Neuronal stem cell (in vitro differentiated cells): ENCODE data around the gene EML5.

ENCODE experiments used
- DNase-seq: peaks from one replicate; pipeline ENCODE4 v3.0.0-alpha.2; 2013; ENCODE audit warnings: low spot score
- H2AFZ ChIP-seq: one replicate; pipeline ENCODE4 v1.6.1; 2013; ENCODE audit warnings: mild to moderate bottlenecking, low read length, inconsistent platforms
- H2AK5ac ChIP-seq: 2 replicates; pipeline ENCODE4 v1.6.1; 2013; ENCODE audit warnings: low read depth, mild to moderate bottlenecking, inconsistent platforms, low read length, moderate library complexity, mixed read lengths
- H2BK120ac ChIP-seq: 2 replicates; pipeline ENCODE4 v1.6.1; 2013; ENCODE audit warnings: low read depth, mild to moderate bottlenecking, inconsistent platforms, low read length, moderate library complexity, mixed read lengths
- H2BK12ac ChIP-seq: one replicate; pipeline ENCODE4 v1.6.1; 2013; ENCODE audit warnings: low read length, inconsistent platforms
- H2BK15ac ChIP-seq: 2 replicates; pipeline ENCODE4 v1.6.1; 2013; ENCODE audit warnings: mild to moderate bottlenecking, low read length, inconsistent platforms, mixed read lengths
- H2BK5ac ChIP-seq: one replicate; pipeline ENCODE4 v1.6.1; 2013; ENCODE audit warnings: inconsistent platforms, mild to moderate bottlenecking, low read length, moderate library complexity
- H3K14ac ChIP-seq: one replicate; pipeline ENCODE4 v1.6.1; 2013; ENCODE audit warnings: low read length, inconsistent platforms
- H3K18ac ChIP-seq: 2 replicates; pipeline ENCODE4 v1.6.1; 2013; ENCODE audit warnings: low read length, inconsistent platforms
- H3K23ac ChIP-seq: 2 replicates; pipeline ENCODE4 v1.6.1; 2013; ENCODE audit warnings: low read depth, mild to moderate bottlenecking, mixed read lengths, low read length, inconsistent platforms; ENCODE audit not compliant: poor library complexity
- H3K27ac ChIP-seq: replicated peaks from 3 replicates; pipeline ENCODE4 v1.5.1; 2013; ENCODE audit warnings: low read length, inconsistent platforms
- H3K27me3 ChIP-seq, 3 experiments: 2 replicates each; pipeline ENCODE4 v1.6.1; 2013; ENCODE audit warnings: low read length in 3 of 3, mild to moderate bottlenecking in 2 of 3, inconsistent platforms in 1 of 3, low read depth in 1 of 3, mixed read lengths in 1 of 3, moderate library complexity in 1 of 3; ENCODE audit not compliant: control insufficient read depth in 3 of 3, insufficient read depth in 3 of 3
- H3K36me3 ChIP-seq, 2 donors: replicated peaks in 1 of 2; 2 replicates each; pipeline ENCODE4 v1.6.1; 2013; ENCODE audit warnings: low read length in 2 of 2; ENCODE audit not compliant: control insufficient read depth in 2 of 2, insufficient read depth in 2 of 2
- H3K4ac ChIP-seq: 2 replicates; pipeline ENCODE4 v1.6.1; 2013; ENCODE audit warnings: inconsistent platforms, mild to moderate bottlenecking, low read length, moderate library complexity
- H3K4me1 ChIP-seq, 2 donors: 1 replicate in 1 of 2; 2 replicates in 1 of 2; pipeline ENCODE4 v1.6.1; 2013; ENCODE audit warnings: low read length in 2 of 2, low read depth in 1 of 2; ENCODE audit not compliant: control insufficient read depth in 2 of 2, insufficient read depth in 1 of 2
- H3K4me2 ChIP-seq: one replicate; pipeline ENCODE4 v1.6.1; 2013; ENCODE audit warnings: mild to moderate bottlenecking, low read length, inconsistent platforms; ENCODE audit not compliant: insufficient read depth, poor library complexity, severe bottlenecking
- H3K4me3 ChIP-seq, 2 donors: 2 replicates each; pipeline ENCODE4 v1.5.1; 2013; ENCODE audit warnings: low read length in 2 of 2, mild to moderate bottlenecking in 2 of 2, inconsistent platforms in 1 of 2, moderate library complexity in 1 of 2
- H3K79me1 ChIP-seq: one replicate; pipeline ENCODE4 v1.6.1; 2013; ENCODE audit warnings: low read depth, mild to moderate bottlenecking, inconsistent platforms, low read length, moderate library complexity
- H3K9ac ChIP-seq: one replicate; pipeline ENCODE4 v1.6.1; 2013; ENCODE audit warnings: mild to moderate bottlenecking, low read depth, low read length, inconsistent platforms; ENCODE audit not compliant: poor library complexity
- H3K9me3 ChIP-seq, 2 donors: replicated peaks in 1 of 2; 2 replicates each; pipeline versions ENCODE3 to v1.6.1; 2013; ENCODE audit warnings: low read length in 2 of 2, mild to moderate bottlenecking in 2 of 2, inconsistent platforms in 1 of 2, low read depth in 1 of 2, mixed read lengths in 1 of 2, moderate library complexity in 1 of 2; ENCODE audit not compliant: control insufficient read depth in 2 of 2, insufficient read depth in 1 of 2
- H4K8ac ChIP-seq: one replicate; pipeline ENCODE4 v1.6.1; 2013; ENCODE audit warnings: low read depth, mild to moderate bottlenecking, inconsistent platforms, low read length, moderate library complexity
- H4K91ac ChIP-seq: one replicate; pipeline ENCODE4 v1.6.1; 2013; ENCODE audit warnings: low read length, low read depth, mild to moderate bottlenecking, inconsistent platforms; ENCODE audit not compliant: poor library complexity
- whole genome bisulfite sequencing, 2 donors: extraction: QIAGEN DNeasy Blood & Tissue Kit; methylation state at CpG; one replicate each; pipeline ENCODE4 v1.1.7; 2013; ENCODE audit warnings: missing lambda C conversion rate in 2 of 2, mixed read lengths in 1 of 2; ENCODE audit not compliant: insufficient read length in 2 of 2, insufficient replicate concordance in 1 of 2; ENCODE audit errors: extremely low coverage in 2 of 2; 5-methylcytosine and 5-hydroxymethylcytosine counted together

EML5 gene

DNA sequence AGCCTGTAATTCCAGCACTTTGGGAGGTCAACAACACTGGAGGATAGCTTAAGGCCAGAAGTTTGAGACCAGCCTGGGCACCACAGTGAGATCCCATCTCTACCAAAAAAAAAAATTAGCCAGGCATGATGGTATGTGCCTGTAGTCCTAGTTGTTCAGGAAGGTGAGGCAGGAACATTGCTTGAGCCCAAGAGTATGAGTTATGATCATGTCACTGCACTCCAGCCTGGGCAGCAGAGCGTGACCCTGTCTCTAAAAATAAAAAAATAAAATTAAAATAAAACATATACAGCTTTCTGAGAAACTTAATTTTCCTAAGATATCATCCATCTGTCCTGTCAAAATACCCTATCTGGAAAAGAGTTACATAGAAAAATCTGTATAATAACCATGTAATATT lies 38.9 kb downstream of the EML5 start:
- H2AK5ac ChIP-seq: no peak overlapping the region
- H3K18ac ChIP-seq: no peak overlapping the region
- no peak overlapping the region for H3K27ac ChIP-seq
- H3K14ac ChIP-seq: no peak overlapping the region
- DNase-seq: no peak
- WGBS, 2 donors: no CpG with 5 or more reads among the region's 1 CpG
- H3K4me3 ChIP-seq: no peak overlapping the region
- H3K36me3 ChIP-seq: no peaks in the 10 kb centered on the region
- H3K79me1 ChIP-seq: no peaks in the 10 kb centered on the region
- no peak overlapping the region for H2BK15ac ChIP-seq
- no peak overlapping the region for H3K4me2 ChIP-seq
- no peak overlapping the region for H2AFZ ChIP-seq
- no peak overlapping the region for H2BK120ac ChIP-seq
- H3K27me3 ChIP-seq: no peaks in the 10 kb centered on the region
- no peaks in the 10 kb centered on the region for H3K4me1 ChIP-seq
- no peak overlapping the region for H2BK12ac ChIP-seq
- no peak overlapping the region for H4K91ac ChIP-seq
- H3K9ac ChIP-seq: no peak overlapping the region
- H3K4ac ChIP-seq: no peak overlapping the region
- H4K8ac ChIP-seq: no peak overlapping the region
- H2BK5ac ChIP-seq: no peak overlapping the region
- no peaks in the 10 kb centered on the region for H3K9me3 ChIP-seq
- H3K23ac ChIP-seq: no peak overlapping the region

DNA sequence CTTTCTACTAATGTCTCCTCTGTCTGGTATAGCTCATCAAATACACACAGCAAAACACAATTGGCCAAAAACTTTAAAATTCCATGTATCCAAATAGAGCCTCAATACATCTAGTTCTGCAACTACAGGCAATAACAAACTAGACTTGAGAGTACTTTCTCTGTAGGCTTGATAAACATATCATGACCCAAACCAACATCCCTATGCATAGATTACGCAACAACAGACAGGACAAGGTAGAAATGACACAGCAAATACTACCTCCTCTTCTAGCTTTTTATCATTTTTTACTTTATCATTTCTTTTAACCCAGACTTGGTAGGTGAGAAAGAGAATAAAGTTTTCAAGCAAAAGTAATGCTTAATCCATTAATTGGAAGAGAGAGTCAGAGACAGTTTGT lies 41.8 kb downstream of the EML5 start:
- Histone ChIP-seq H3K14ac (no peak overlapping the region), H3K9me3 (no peaks in the 10 kb centered on the region), H2BK120ac (no peak overlapping the region), H3K36me3 (no peaks in the 10 kb centered on the region), H3K4me1 (no peaks in the 10 kb centered on the region), H2BK5ac (no peak overlapping the region), H3K27ac (no peak overlapping the region), H3K4me2 (no peak overlapping the region), H3K23ac (no peak overlapping the region), H3K4me3 (no peak overlapping the region), H4K91ac (no peak overlapping the region), H3K79me1 (no peaks in the 10 kb centered on the region), H3K18ac (no peak overlapping the region), H2AK5ac (no peak overlapping the region), H3K4ac (no peak overlapping the region), H3K27me3 (no peaks in the 10 kb centered on the region), H2BK15ac (no peak overlapping the region), H4K8ac (no peak overlapping the region), H3K9ac (no peak overlapping the region), H2AFZ (no peak overlapping the region), H2BK12ac (no peak overlapping the region)
- DNase-seq: no peak
- no CpG with 5 or more reads among the region's 1 CpG for WGBS, 2 donors

DNA sequence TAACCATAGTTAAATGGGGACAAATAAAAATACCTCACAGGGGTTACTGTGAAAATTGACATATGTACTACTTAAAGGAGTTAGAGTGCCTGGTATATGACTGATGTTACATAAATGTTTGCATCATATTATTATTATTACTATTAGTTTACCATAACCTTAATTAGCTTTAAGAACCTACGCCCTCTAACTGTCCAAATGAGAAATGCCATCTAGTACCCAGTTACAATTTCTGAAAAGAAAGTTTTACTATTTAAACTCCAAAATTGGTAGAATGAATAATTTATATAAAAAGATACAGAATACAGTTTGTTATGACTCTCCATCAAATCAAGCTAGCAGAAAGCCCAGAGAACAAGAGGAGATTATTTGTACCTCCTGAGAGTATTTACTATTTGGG lies 42.3 kb downstream of the EML5 start:
- Histone ChIP-seq H2AFZ (no peak overlapping the region), H3K79me1 (no peaks in the 10 kb centered on the region), H2BK12ac (no peak overlapping the region), H3K4me2 (no peak overlapping the region), H2BK120ac (no peak overlapping the region), H3K4ac (no peak overlapping the region), H2BK15ac (no peak overlapping the region), H2BK5ac (no peak overlapping the region), H3K4me1 (no peaks in the 10 kb centered on the region), H3K27me3 (no peaks in the 10 kb centered on the region), H3K27ac (no peak overlapping the region), H2AK5ac (no peak overlapping the region), H3K36me3 (no peaks in the 10 kb centered on the region), H3K18ac (no peak overlapping the region), H3K14ac (no peak overlapping the region), H3K9ac (no peak overlapping the region), H3K4me3 (no peak overlapping the region), H4K8ac (no peak overlapping the region), H3K23ac (no peak overlapping the region), H4K91ac (no peak overlapping the region), H3K9me3 (no peaks in the 10 kb centered on the region)
- no peak for DNase-seq
- no CpG with 5 or more reads among the region's 1 CpG for WGBS, 2 donors

DNA sequence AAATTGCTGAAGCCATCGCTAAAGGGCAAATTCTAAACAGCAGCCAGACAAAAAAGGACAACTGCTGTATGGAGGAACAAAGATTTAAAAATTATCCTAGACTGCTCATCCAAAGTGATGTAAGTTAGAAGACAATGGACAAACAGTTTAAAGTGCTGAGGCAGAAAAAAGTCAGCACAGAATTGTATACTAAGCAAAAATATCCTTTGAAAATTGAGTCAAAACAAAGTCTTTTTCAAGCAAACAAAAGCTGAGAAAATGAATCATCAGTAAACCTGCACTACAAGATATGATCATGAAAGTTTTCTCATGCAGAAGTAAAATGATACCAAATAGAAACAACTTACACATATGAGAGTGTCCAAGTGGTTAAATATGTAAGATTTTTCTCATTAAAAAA lies 43.6 kb downstream of the EML5 start:
- H2AFZ ChIP-seq: no peak overlapping the region
- DNase-seq: no peak
- H3K23ac ChIP-seq: no peak overlapping the region
- no peak overlapping the region for H4K91ac ChIP-seq
- H3K27me3 ChIP-seq: no peaks in the 10 kb centered on the region
- H2AK5ac ChIP-seq: no peak overlapping the region
- H2BK15ac ChIP-seq: no peak overlapping the region
- H3K9me3 ChIP-seq: no peaks in the 10 kb centered on the region
- no peak overlapping the region for H3K4me3 ChIP-seq
- H3K4me1 ChIP-seq: no peaks in the 10 kb centered on the region
- no peak overlapping the region for H2BK5ac ChIP-seq
- no peak overlapping the region for H3K4me2 ChIP-seq
- H3K14ac ChIP-seq: no peak overlapping the region
- H3K18ac ChIP-seq: no peak overlapping the region
- H3K79me1 ChIP-seq: no peaks in the 10 kb centered on the region
- no peak overlapping the region for H3K27ac ChIP-seq
- no peak overlapping the region for H2BK120ac ChIP-seq
- H4K8ac ChIP-seq: no peak overlapping the region
- H3K9ac ChIP-seq: no peak overlapping the region
- no CpG with 5 or more reads among the region's 1 CpG for WGBS, 2 donors
- no peak overlapping the region for H2BK12ac ChIP-seq
- H3K4ac ChIP-seq: no peak overlapping the region
- H3K36me3 ChIP-seq: no peaks in the 10 kb centered on the region
